HPDE6-E6E7 (cell line): ENCODE data around the gene MLKL.
"Not testable (repeated sequence)": the region's sequence is repeated elsewhere in the genome, so short reads cannot be mapped to it uniquely, and the experiment has no call there.

Source experiments
- DNase-seq: peaks from one replicate; pipeline ENCODE4 v3.0.0; 2011; ENCODE audit warnings: missing footprints; ENCODE audit errors: extremely low spot score

The MLKL gene

GRCh38 chr16:74699666-74700065 lies 996 bp downstream of the MLKL start:
- no peak for DNase-seq

GRCh38 chr16:74698222-74698621 lies 2.4 kb downstream of the MLKL start:
- no peak for DNase-seq

- DNase-seq, result peak; percentile 92
Observed at GRCh38 chr16:74695450-74696422, 4.9 kb downstream of the MLKL start.

- no peak for DNase-seq
Observed at GRCh38 chr16:74691093-74691855, 9.4 kb downstream of the MLKL start.

GRCh38 chr16:74682556-74682955 lies 18.1 kb downstream of the MLKL start:
- no peak for DNase-seq

DNA sequence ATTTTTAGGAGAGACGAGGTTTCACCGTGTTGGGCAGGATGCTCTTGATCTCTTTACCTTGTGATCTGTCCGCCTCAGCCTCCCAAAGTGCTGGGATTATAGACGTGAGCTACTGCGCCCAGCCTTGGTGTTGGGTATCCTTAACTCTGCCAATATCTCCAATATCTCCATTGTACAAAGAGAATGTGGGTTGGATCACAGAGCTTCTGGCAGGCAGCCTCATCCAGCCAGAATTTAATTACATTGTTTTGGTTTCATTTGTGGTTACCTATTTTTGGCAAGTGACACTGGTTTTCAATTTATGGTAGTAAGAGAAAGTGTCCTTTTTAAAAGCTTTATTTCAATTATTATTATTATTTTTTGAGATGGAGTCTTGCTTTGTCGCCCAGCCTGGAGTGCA lies 20.0 kb downstream of the MLKL start:
- no peak for DNase-seq

DNA sequence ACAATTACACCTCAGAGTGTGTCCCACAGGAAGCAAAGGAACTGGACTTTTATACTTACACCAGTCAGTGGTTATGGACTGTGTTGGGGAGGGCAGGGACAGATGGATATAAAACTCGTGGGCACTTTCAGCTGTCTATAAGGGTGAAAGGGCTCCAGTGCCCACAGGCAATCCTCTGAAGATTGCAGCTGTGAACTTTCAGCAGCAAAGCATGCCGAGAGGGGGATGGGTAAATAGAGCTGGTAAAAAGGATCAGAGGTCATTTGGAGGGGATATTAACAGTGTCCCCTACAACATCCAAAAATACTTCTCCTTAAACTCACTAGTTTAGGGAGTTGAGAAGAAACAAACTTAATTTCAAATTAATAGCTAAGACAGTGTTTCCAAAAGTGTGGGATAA lies 20.7 kb downstream of the MLKL start:
- no peak for DNase-seq

GRCh38 chr16:74677868-74678267 lies 22.8 kb downstream of the MLKL start:
- DNase-seq, result no peak

DNA sequence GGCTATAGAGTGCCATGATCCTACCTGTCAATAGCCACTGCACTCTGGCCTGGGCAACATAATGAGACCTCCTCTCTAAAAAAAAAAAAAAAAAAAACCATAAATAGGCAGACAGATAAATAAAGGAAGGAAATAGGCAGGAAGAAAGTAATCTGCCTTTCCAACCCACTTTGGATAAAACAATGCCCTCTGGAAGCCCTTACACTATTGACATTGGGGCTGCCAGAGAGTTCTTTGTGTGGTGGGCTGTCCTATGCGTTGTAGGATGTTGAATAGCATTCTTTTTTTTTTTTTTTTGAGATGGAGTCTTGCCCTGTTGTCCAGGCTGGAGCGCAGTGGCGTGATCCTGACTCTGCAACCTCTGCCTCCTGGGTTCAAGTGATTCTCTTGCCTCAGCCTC lies 26.8 kb downstream of the MLKL start:
- DNase-seq, result no peak

DNA sequence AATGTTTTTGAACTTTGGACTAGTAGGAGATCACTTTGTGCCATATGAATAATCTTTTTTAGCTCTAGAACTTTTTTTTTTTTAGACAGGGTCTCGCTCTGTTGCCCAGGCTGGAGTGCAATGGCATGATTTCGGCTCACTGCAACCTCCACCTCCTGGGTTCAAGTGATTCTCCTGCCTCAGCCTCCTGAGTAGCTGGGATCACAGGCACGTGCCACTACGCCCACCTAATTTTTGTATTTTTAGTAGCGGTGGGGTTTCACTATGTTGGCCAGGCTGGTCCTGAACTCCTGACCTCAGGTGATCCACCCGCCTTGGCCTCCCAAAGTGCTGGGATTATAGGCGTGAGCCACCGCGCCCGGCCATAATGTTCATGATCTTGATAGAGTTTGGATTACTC lies 31.8 kb downstream of the MLKL start:
- DNase-seq, result not testable (repeated sequence)

- DNase-seq, result no peak
Observed at GRCh38 chr16:74667255-74667700, 33.4 kb downstream of the MLKL start.

DNA sequence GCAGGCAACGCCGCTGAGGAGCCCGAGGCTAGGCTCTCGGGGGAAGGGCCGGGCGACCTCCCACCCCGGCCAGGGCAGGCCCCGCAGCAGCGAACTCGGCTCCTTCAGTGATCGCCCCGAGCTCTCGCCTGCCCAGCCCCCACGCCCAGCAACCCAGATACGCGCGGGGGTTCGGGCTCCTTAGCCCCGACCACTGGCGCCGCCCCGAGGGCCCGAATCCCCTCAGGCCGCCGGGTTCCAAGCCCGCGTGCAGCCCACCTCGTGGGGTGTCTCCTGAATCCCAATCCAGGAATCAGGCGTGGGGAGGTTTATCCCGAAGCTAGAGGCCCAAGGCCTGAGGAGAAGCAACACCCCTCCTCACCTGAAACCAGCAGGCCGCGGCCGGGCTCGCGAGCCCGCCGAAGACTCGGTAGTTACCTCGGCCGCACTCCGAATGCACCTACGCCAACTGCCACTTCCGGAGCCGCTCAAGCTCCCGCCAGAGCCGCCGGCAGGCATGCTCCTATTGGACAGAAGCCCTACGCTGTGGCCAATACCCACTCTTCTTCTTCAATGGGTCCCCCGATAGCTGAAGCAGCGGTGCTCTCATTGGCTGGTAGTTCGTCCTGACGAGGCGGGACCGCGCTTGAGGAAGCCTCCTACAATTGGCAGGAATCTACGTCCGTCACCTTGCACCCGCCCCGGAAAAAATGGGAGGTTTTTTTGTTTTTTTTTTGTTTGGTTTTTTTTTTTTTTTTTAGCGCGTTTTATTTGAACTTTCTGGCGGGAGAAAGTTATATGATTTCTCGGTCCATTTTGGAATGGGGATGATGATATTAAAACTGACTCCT lies 34.0 kb downstream of the MLKL start, which contains the start of gene RFWD3:
RFWD3 (minus strand) TSS at position 453 of the 830 bp plus-strand sequence. CDS start 5,428 bp downstream, outside the sequence.
- DNase-seq, result peak; percentile 100

DNA sequence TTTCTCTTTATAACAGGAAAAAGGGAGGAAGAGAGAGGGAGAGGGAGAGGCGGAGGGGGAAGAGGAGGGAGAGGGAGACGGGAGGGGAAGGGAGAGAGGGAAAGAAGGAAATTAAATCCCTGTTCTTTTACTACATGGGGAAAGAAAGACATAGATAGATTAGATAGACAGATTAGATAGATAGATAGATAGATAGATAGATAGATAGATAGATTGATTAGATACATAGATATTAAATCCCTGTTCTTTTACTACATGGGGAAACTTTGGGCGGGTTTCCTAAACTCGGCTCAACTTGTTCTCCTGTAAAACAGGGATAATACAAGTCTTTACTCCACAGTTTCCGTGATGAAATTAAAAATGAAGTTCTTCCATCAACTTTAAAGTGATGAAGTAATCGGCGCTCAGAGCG lies 34.6 kb downstream of the MLKL start:
- no peak for DNase-seq

DNA sequence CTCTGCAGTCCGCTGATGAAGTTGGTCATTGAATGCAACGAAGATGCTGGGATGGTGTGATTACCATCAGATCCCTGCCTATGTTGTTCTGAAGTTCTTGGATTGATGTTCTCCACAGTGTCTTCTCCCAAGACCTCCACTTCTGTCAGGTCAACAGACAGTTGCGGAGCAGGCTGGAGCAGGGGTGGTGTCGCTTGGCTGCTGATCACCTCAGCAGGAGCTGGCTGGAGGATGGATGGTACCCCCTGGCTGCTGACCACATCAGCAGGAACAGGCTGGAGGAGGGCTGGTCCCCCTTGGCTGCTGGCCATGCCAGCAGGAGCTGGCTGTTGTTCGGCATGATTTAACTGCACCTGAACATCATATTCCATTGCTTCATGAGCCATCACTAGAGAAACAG lies 39.6 kb downstream of the MLKL start:
- no peak for DNase-seq

DNA sequence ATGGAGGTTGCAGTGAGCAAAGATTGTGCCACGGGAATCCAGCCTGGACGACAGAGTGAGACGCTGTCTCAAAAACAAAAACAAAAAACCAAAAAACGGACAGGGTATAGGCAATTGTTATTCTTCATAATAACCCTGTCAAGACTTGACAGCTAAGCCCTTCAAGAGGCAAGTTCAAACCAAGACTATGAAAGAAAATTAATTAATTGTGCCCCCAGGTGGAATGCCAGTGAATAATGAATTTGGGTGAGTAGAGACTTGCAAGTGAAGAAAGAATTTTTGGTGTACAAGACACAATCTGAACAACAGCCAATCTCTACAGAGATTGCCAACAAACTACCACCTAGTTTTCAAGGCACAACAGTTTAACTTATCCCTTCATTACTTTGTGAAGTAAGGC lies 40.3 kb downstream of the MLKL start:
- no peak for DNase-seq

DNA sequence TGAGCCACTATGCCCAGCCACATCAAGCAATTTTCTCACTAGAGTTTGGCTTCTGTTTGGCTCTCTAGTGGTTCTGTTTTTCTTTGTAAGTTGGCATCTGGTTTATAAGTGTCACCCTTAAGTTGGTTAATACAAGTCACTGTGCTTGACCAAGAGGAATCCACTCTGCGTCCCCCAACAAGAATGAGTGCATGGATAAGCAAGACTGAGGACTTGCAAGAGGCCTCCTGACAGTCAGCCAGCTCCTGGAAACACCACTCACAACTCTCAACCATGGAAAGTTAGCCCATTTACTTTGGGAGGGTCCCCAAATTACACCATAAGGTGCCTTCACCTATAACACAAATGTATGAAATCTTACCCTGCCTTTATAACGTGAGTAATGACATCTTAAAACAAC lies 41.6 kb downstream of the MLKL start:
- no peak for DNase-seq

- no peak for DNase-seq
Observed at GRCh38 chr16:74657870-74658642, 42.6 kb downstream of the MLKL start.

GRCh38 chr16:74654536-74655050 lies 46.1 kb downstream of the MLKL start:
- DNase-seq, result no peak

DNA sequence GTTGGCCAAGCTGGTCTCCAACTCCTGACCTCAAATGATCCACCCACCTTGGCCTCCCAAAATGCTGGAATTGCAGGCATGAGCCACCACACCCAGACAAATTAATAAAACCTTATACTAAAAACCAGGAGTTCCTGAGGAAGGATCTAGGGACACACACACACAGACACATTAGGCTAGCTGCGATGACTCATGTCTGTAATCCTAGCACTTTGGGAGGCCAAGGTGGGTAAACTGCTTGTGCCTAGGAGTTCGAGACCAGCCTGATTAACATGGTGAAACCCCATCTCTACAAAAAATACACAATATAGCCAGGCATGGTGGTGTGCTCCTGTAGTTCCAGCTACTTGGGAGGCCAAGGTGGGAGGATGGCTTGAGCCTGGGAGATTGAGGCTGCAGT lies 47.8 kb downstream of the MLKL start:
- DNase-seq, result not testable (repeated sequence)

- DNase-seq, result no peak
Observed at GRCh38 chr16:74652249-74652648, 48.4 kb downstream of the MLKL start.

- DNase-seq, result peak; percentile 58
Observed at GRCh38 chr16:74651841-74652240, 48.8 kb downstream of the MLKL start.
